ENCODE data around the gene RANBP17.

DNA sequence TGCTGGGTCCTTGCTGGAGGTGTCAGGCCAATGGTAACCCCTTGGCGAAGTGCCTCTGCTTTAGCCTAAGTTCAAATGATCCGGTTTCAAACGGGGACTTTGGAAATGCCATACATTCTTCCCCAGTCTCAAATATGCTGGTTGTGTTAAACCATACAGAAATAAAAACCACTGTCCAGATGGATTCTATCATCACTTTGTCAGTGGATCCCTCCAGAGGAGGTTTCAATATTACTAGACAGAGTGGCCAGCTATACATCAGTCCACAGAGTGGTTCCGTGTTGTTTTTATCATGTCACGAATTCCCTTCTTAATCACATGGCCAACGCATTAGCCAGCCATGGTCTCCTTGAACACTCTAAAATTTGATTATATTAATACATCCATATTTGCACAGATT, 7.3 kb upstream of the RANBP17 start:
- TF ChIP-seq EZH2 (optimal IDR thresholded peaks at IDR 0.05; ENCODE audit: low read depth, low read length): no peak
- no peak for TF ChIP-seq CTCF (IDR thresholded peaks at IDR 0.05; ENCODE audit: low read length)

Data from MM.1S (cell line).